K562 (cell line): Measurements from ENCODE around the gene FHIT. TPM values are rescaled to one million over a fixed set of nuclear protein-coding genes. Genes with fewer than 3 reads are reported as not detected.

Source experiments
- ATAC-seq: fragments of 200-7000 bp; cut with Tn5 transposase; 3 replicates; pipeline ENCODE4 v1.9.1; 2020; ENCODE audit warnings: moderate library complexity
- BruUV-seq: library from RNA; stranded (reverse); fragments of 400-500 nt; replicated peaks from 2 replicates; lab custom pipeline; 2021; lab: Mats Ljungman, UMichigan
- CTCF ChIA-PET: fragments of 300-600 bp; formaldehyde crosslinking; extraction: SDS; loops from one replicate; lab custom pipeline; 2021; ENCODE audit warnings: low intra/inter-chr PET ratio; lab: Yijun Ruan, JAX
- POLR2A ChIA-PET: fragments of 300-600, 350-650 bp; sonication (Branson Sonifier 250); formaldehyde crosslinking; extraction: SDS; loops from one replicate; lab custom pipeline; 2021; ENCODE audit warnings: antibody characterized with exemption, inconsistent platforms; lab: Yijun Ruan, JAX
- DNase-seq, 4 experiments: peaks; one replicate each; pipeline versions ENCODE4 v3.0.0 to v3.0.0-alpha.2; 2011 to 2018; ENCODE audit warnings: low spot score in 3 of 4, mixed read lengths in 3 of 4; ENCODE audit errors: extremely low read depth in 1 of 4
- FAIRE-seq: peaks from 2 replicates; lab custom pipeline; 2011; peaks lifted over from hg19 to GRCh38; lab: Jason Lieb, UNC
- H2AFZ ChIP-seq: 2 replicates; pipeline ENCODE4 v1.6.0; 2011; ENCODE audit warnings: low read depth, low read length, control low read depth, inconsistent platforms
- H3K27ac ChIP-seq: fragments of 200-600 bp; 3 replicates; pipeline ENCODE4 v1.8.0; 2011; ENCODE audit warnings: low read depth, mild to moderate bottlenecking, control low read depth, inconsistent platforms, low read length, moderate library complexity, mixed read lengths; ENCODE audit errors: extremely low read depth
- H3K27me3 ChIP-seq, 2 experiments: fragments of 300-600 bp in 1 of 2; 2 replicates in 1 of 2; 3 replicates in 1 of 2; pipeline versions ENCODE4 v1.6.0 to v1.8.0; 2011; ENCODE audit warnings: inconsistent platforms in 2 of 2, low read length in 2 of 2, mild to moderate bottlenecking in 1 of 2, mixed read lengths in 1 of 2, moderate library complexity in 1 of 2; ENCODE audit not compliant: control insufficient read depth in 2 of 2, insufficient read depth in 2 of 2
- H3K36me3 ChIP-seq: fragments of 300-600 bp; 3 replicates; pipeline ENCODE4 v1.8.0; 2011; ENCODE audit warnings: mild to moderate bottlenecking, low read length, inconsistent platforms; ENCODE audit not compliant: control insufficient read depth, insufficient read depth
- H3K4me1 ChIP-seq, 2 experiments: fragments of 200-600 bp in 1 of 2; replicated peaks in 1 of 2; 2 replicates in 1 of 2; 3 replicates in 1 of 2; pipeline versions ENCODE4 v1.5.1 to v1.8.0; 2011; ENCODE audit warnings: inconsistent platforms in 2 of 2, low read length in 2 of 2, mild to moderate bottlenecking in 1 of 2, mixed read lengths in 1 of 2, moderate library complexity in 1 of 2; ENCODE audit not compliant: control insufficient read depth in 2 of 2, insufficient read depth in 2 of 2
- H3K4me2 ChIP-seq: 2 replicates; pipeline ENCODE4 v1.6.1; 2011; ENCODE audit warnings: low read length, control low read depth, inconsistent platforms, mixed read lengths; ENCODE audit not compliant: insufficient read depth
- H3K4me3 ChIP-seq: fragments of 200-600 bp; sonication (generic), shearing (Covaris generic); 2 replicates; pipeline ENCODE4 v1.5.1; 2016; ENCODE audit warnings: control low read depth, inconsistent platforms
- H3K79me2 ChIP-seq: fragments of 200-600 bp; 3 replicates; pipeline ENCODE4 v1.8.0; 2011; ENCODE audit warnings: low read length, inconsistent platforms; ENCODE audit not compliant: control insufficient read depth, insufficient read depth
- H3K9ac ChIP-seq, 2 experiments: 2 replicates each; pipeline versions ENCODE4 v1.6.0 to v1.6.1; 2011; ENCODE audit warnings: low read depth in 2 of 2, low read length in 2 of 2, control low read depth in 1 of 2, inconsistent platforms in 1 of 2, mild to moderate bottlenecking in 1 of 2, mixed read lengths in 1 of 2; ENCODE audit not compliant: insufficient read depth in 1 of 2
- H3K9me1 ChIP-seq: one replicate; pipeline ENCODE4 v1.6.0; 2011; ENCODE audit warnings: inconsistent platforms, mild to moderate bottlenecking, low read length, moderate library complexity; ENCODE audit not compliant: control insufficient read depth, insufficient read depth
- H3K9me3 ChIP-seq: replicated peaks from 2 replicates; pipeline ENCODE4 v1.5.1; 2011; ENCODE audit warnings: low read depth, low read length, inconsistent platforms; ENCODE audit not compliant: control insufficient read depth, insufficient read depth
- H4K20me1 ChIP-seq: replicated peaks from 2 replicates; pipeline ENCODE4 v1.6.1; 2011; ENCODE audit warnings: low read length, inconsistent platforms, mixed read lengths; ENCODE audit not compliant: control insufficient read depth, insufficient read depth
- ADNP ChIP-seq: fragments of 200-800 bp; sonication (Bioruptor generic); IDR thresholded peaks from 2 replicates; pipeline ENCODE4 v1.6.1; 2016; ENCODE audit warnings: missing genetic modification characterization, missing compliant biosample characterization
- DPF2 ChIP-seq: fragments of 450-650 bp; IDR thresholded peaks from 2 replicates; pipeline ENCODE4 v1.6.1; 2016
- HNRNPH1 ChIP-seq: fragments of 200-400 bp; formaldehyde crosslinking; optimal IDR thresholded peaks from 2 replicates; pipeline ENCODE3; 2017; ENCODE audit warnings: low read depth, mild to moderate bottlenecking, low read length, moderate library complexity
- IRF2 ChIP-seq: sonication (generic); formaldehyde crosslinking; IDR thresholded peaks from 2 replicates; pipeline ENCODE4 v1.8.1; 2022; ENCODE audit warnings: mild to moderate bottlenecking, missing genetic modification reagents
- KHSRP ChIP-seq: fragments of 450-650 bp; IDR thresholded peaks from 2 replicates; pipeline ENCODE4 v1.6.1; 2017
- KLF10 ChIP-seq: fragments of 250-450 bp; sonication (Bioruptor Pico); IDR thresholded peaks from 2 replicates; pipeline ENCODE4 v1.6.1; 2021; ENCODE audit warnings: matching md5 sums
- KLF13 ChIP-seq: fragments of 450-650 bp; IDR thresholded peaks from 2 replicates; pipeline ENCODE4 v1.6.1; 2016; ENCODE audit warnings: missing genetic modification characterization, low read depth, mild to moderate bottlenecking, missing compliant biosample characterization, moderate library complexity, borderline replicate concordance
- MAFG ChIP-seq: fragments of 450-650 bp; conservative IDR thresholded peaks from 2 replicates; pipeline ENCODE4 v1.6.1; 2016; ENCODE audit warnings: missing genetic modification characterization, missing compliant biosample characterization
- MCM2 ChIP-seq: fragments of 450-650 bp; IDR thresholded peaks from 2 replicates; pipeline ENCODE4 v1.6.1; 2017; ENCODE audit warnings: low read depth, mild to moderate bottlenecking
- NBN ChIP-seq: fragments of 450-650 bp; IDR thresholded peaks from 2 replicates; pipeline ENCODE4 v1.6.1; 2016; ENCODE audit warnings: low read depth, mild to moderate bottlenecking
- NONO ChIP-seq, 2 experiments: fragments of 200-400 bp in 1 of 2; fragments of 450-650 bp in 1 of 2; formaldehyde crosslinking in 1 of 2; IDR thresholded peaks; 2 replicates each; pipeline ENCODE4 v1.6.1; 2017; ENCODE audit warnings: low read depth in 2 of 2, mild to moderate bottlenecking in 2 of 2, moderate library complexity in 2 of 2, low read length in 1 of 2
- POLR3G ChIP-seq: IDR thresholded peaks from 2 replicates; pipeline ENCODE4 v1.6.1; 2011; ENCODE audit not compliant: insufficient read length, insufficient replicate concordance; ENCODE audit errors: extremely low read depth
- PRMT5 ChIP-seq: sonication (generic); formaldehyde crosslinking; IDR thresholded peaks from 2 replicates; pipeline ENCODE4 v1.5.0; 2020; ENCODE audit warnings: missing genetic modification reagents
- SAFB2 ChIP-seq: fragments of 200-400 bp; formaldehyde crosslinking; IDR thresholded peaks from 2 replicates; pipeline ENCODE4 v1.6.1; 2018; ENCODE audit warnings: borderline replicate concordance, low read length, low read depth, moderate library complexity; ENCODE audit not compliant: severe bottlenecking
- SMC3 ChIP-seq: conservative IDR thresholded peaks from 2 replicates; pipeline ENCODE4 v1.6.1; 2011; ENCODE audit warnings: low read depth, low read length, improper control_type of control experiment; ENCODE audit not compliant: insufficient read depth
- TEAD4 ChIP-seq, 2 experiments: sonication (generic) in 1 of 2; formaldehyde crosslinking in 1 of 2; IDR thresholded peaks; 2 replicates each; pipeline versions ENCODE4 v1.6.1 to v1.8.0; 2012 to 2022; ENCODE audit warnings: borderline replicate concordance in 1 of 2, inconsistent platforms in 1 of 2, low read length in 1 of 2, mild to moderate bottlenecking in 1 of 2, missing genetic modification reagents in 1 of 2
- ZBTB5 ChIP-seq: fragments of 450-650 bp; IDR thresholded peaks from 2 replicates; pipeline ENCODE4 v1.6.1; 2017; ENCODE audit warnings: antibody characterized with exemption
- ZNF143 ChIP-seq: sonication (generic); formaldehyde crosslinking; IDR thresholded peaks from 2 replicates; pipeline ENCODE4 v1.9.0; 2022; ENCODE audit warnings: mild to moderate bottlenecking, missing genetic modification reagents
- ZNF507 ChIP-seq: conservative IDR thresholded peaks from 2 replicates; pipeline ENCODE4 v1.6.1; 2017; ENCODE audit warnings: missing genetic modification characterization, missing compliant biosample characterization
- WGBS: fragments of 100-300 bp; shearing (Covaris generic); methylation state at CpG from one replicate; pipeline ENCODE4 v1.1.6; 2016; ENCODE audit warnings: low coverage, mixed read lengths; ENCODE audit not compliant: insufficient coverage; ENCODE audit errors: missing lambda C conversion rate; 5-methylcytosine and 5-hydroxymethylcytosine counted together
- in situ Hi-C: fragments of 300-500 bp; cut with MboI; formaldehyde crosslinking; loops from 4 replicates; pipeline ENCODE4 v1.15.0; 2018; ENCODE audit warnings: inconsistent platforms, mixed read lengths
- intact Hi-C: fragments of 100-400 bp; cut with micrococcal nuclease; formaldehyde crosslinking; loops from 2 replicates; pipeline ENCODE4 v1.14.2; 2022
- polyA plus RNA-seq, 8 experiments: library from polyadenylated mRNA; depleted of rRNA in 4 of 8; stranded (reverse) in 5 of 8; unstranded in 3 of 8; fragments of >200 nt; fragmentation: Nextera tagmentation in 2 of 8; fragmentation: Illumina TruSeq in 1 of 8; extraction: Ambion mirVana in 2 of 8; extraction: Trizol in 1 of 8; gene quantifications; 2 replicates each; pipeline versions ENCODE4 v1.2.1 to v1.2.3, GENCODE V29; 2011 to 2014; ENCODE audit warnings: inconsistent platforms in 1 of 8, missing spikeins in 1 of 8
- total RNA-seq, 7 experiments: library from RNA; depleted of rRNA in 6 of 7; stranded (reverse); fragments of >200 nt in 6 of 7; fragmentation: Illumina TruSeq in 2 of 7; extraction: Trizol in 2 of 7; gene quantifications; 2 replicates each; pipeline versions ENCODE4 v1.2.1 to v1.2.3, GENCODE V29; 2011 to 2021; ENCODE audit warnings: low replicate concordance in 1 of 7

Gene FHIT
- total and polyA plus RNA-seq, 9 of the 15 experiments (the other 6 are each of a cell fraction or from before 2014, with no cell fraction given), result 1.7 to 9.1 (median 4.3) TPM

- no peak for TF ChIP-seq IRF2 (CRISPR knock-in tag)
- TF ChIP-seq PRMT5 (CRISPR knock-in tag), result no peak
- TF ChIP-seq DPF2, result no peak
- TF ChIP-seq TEAD4 (IDR thresholded peaks at IDR 0.05; ENCODE audit: low read length), result no peak
- no peak for TF ChIP-seq TEAD4 (CRISPR knock-in tag; IDR thresholded peaks at IDR 0.05; ENCODE audit: borderline replicate concordance)
- no peak for TF ChIP-seq KLF13 (tag)
- no peak for TF ChIP-seq ZNF507 (tag)
- TF ChIP-seq ZNF143 (CRISPR knock-in tag), result no peak
- no peak for TF ChIP-seq HNRNPH1
- no peak for TF ChIP-seq ADNP (tag)
- no peak for TF ChIP-seq SMC3
- TF ChIP-seq MAFG (tag), result no peak
- TF ChIP-seq KLF10, result no peak
- no peak for TF ChIP-seq KHSRP
- no peak for TF ChIP-seq NONO (IDR thresholded peaks at IDR 0.05; ENCODE audit: low read depth in 2 of 2, low read length in 1 of 2)
- TF ChIP-seq MCM2, result no peak
- TF ChIP-seq POLR3G, result no peak
- no peak for TF ChIP-seq NBN
- TF ChIP-seq ZBTB5, result no peak
- no peak for TF ChIP-seq SAFB2
- in situ Hi-C loops (no loop called here), intact Hi-C loops (no loop called here)
- no peaks in the 10 kb centered on the region for H3K4me1 ChIP-seq
- H3K4me2 ChIP-seq, result no peak overlapping the region
- POLR2A ChIA-PET, result interaction anchor here (0.6 kb wide), 1 partner anchor 174 kb away, joined by 3 read pairs; no protein-coding TSS in a partner anchor
- H2AFZ ChIP-seq, result no peak overlapping the region
- ATAC-seq (no peak), DNase-seq (no peak), FAIRE-seq (no peak)
- BruUV-seq, result no TSS peak
- no peaks in the 10 kb centered on the region for H3K36me3 ChIP-seq
- no peaks in the 10 kb centered on the region for H3K9me3 ChIP-seq
- whole genome bisulfite sequencing, result 0% methylated on average over 1 of the region's 3 CpGs
- no peaks in the 10 kb centered on the region for H3K79me2 ChIP-seq
- H3K9ac ChIP-seq, result no peak overlapping the region
- no peak overlapping the region for H3K27ac ChIP-seq
- CTCF ChIA-PET, result no interaction called here
- H3K4me3 ChIP-seq, result no peak overlapping the region
- H4K20me1 ChIP-seq, result no peaks in the 10 kb centered on the region
- H3K9me1 ChIP-seq, result no peaks in the 10 kb centered on the region
- H3K27me3 ChIP-seq, result no peaks in the 10 kb centered on the region
Measured at GRCh38 chr3:59938828-59939227, 1312.4 kb downstream of the FHIT start.
